ENCODE results near the gene ZNF423.

The ZNF423 gene

GRCh38 chr16:49781401-49781800 is 74.5 kb downstream of the ZNF423 start:
- TF ChIP-seq, protein P1, sequence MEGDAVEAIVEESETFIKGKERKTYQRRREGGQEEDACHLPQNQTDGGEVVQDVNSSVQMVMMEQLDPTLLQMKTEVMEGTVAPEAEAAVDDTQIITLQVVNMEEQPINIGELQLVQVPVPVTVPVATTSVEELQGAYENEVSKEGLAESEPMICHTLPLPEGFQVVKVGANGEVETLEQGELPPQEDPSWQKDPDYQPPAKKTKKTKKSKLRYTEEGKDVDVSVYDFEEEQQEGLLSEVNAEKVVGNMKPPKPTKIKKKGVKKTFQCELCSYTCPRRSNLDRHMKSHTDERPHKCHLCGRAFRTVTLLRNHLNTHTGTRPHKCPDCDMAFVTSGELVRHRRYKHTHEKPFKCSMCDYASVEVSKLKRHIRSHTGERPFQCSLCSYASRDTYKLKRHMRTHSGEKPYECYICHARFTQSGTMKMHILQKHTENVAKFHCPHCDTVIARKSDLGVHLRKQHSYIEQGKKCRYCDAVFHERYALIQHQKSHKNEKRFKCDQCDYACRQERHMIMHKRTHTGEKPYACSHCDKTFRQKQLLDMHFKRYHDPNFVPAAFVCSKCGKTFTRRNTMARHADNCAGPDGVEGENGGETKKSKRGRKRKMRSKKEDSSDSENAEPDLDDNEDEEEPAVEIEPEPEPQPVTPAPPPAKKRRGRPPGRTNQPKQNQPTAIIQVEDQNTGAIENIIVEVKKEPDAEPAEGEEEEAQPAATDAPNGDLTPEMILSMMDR (IDR thresholded peaks at IDR 0.05; ENCODE audit: low read depth, low read length): no peak

DNA sequence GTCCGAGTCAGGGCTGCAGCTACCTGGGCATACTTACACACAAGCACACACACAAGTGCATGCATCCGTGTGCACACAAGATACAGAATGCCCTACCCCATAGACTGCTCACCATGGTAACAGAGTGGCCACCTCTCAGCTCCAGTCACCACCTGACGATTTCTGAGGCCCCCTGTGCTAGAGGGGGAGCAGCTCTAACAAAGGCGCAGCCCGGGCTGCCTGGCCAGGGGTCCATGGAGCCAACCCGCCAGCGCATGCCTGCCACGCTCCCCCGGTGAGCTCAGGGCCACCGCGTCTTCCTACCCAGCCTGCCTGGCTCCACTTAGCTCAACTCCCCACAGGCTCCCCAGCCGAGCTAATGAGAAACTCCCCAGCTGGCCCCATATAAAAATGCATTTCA is 75.5 kb downstream of the ZNF423 start:
- DNase-seq (ENCODE audit: extremely low read depth, low read depth): no peak
- TF ChIP-seq, protein P1 (IDR thresholded peaks at IDR 0.05; ENCODE audit: low read depth, low read length): no peak

More at GRCh38 chr16:49781401-49781800, 74.5 kb downstream of the ZNF423 start:
- DNase-seq (ENCODE audit: extremely low read depth, low read depth): no peak

- no peak for DNase-seq (ENCODE audit: extremely low read depth, low read depth)
- TF ChIP-seq, protein P1 (IDR thresholded peaks at IDR 0.05; ENCODE audit: low read depth, low read length): no peak
These were observed 75.9 kb downstream of the ZNF423 start for GRCh38 chr16:49779979-49780378.

DNA sequence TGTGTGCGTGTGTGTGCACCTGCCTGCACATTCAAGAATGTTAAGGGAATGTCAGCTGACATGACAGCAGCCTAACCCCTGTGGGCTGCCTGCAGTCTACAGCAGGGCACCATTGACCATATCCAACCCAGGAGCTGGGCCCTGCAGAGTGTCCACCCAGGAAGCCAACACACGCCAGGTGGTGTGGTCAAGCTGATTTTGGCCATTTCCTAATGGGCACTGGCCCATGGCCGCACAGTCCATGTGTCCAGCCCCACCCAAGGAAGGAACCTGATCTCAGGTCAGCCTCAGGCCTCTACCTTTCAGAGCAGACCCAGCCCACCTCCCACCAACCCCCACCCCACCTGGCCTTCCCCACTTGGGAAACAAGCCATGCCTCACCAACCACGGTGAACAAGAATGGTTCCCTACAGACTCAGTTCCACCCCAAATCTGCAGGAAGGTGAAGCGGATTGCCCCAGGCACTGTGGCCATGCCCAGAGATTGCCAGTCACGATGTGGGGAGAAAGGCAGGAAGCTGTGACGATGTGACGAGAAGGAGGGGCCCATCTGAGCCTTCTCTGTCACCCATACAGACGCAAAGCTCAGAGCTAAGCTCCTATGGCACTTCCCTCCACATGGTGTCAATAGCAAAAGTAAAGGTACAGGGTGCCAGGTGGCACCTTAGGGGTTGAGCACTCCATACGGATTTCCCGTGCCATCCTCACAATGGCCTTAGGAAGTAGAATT is 77.5 kb downstream of the ZNF423 start:
- DNase-seq (ENCODE audit: extremely low read depth, low read depth): no peak
- TF ChIP-seq, protein P1 (IDR thresholded peaks at IDR 0.05; ENCODE audit: low read depth, low read length): no peak

GRCh38 chr16:49776734-49777133 is 79.2 kb downstream of the ZNF423 start:
- TF ChIP-seq, protein P1 (IDR thresholded peaks at IDR 0.05; ENCODE audit: low read depth, low read length): no peak
- DNase-seq (ENCODE audit: extremely low read depth, low read depth): no peak

DNA sequence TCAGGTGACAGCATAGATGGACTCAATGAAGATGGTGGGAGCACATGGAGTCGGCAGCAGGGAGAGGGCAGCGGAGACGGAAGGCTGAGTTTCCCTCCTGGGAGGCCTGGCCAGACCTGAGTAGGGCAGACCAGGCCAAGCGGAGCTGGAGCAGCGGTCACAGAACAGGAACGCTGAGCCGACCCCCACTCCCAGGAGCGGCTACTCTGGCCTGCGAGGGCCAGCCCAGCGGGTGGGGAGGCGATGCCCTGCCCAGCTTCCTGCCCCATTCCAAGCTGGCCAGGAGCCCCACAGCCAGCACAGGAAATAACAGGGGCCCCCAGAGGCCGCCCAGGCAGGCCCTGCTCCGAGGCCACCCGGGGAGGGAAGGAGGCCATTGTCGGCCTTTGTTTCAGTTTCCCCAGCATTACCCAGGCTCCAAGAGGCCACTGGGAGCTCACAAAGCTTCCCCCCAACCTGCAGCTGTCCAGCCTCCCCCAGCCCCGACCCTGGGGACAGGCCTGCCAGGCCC is 79.8 kb downstream of the ZNF423 start:
- TF ChIP-seq, protein P1 (IDR thresholded peaks at IDR 0.05; ENCODE audit: low read depth, low read length): no peak
- DNase-seq (ENCODE audit: extremely low read depth, low read depth): no peak

- TF ChIP-seq, protein P1 (IDR thresholded peaks at IDR 0.05; ENCODE audit: low read depth, low read length): no peak
- no peak for DNase-seq (ENCODE audit: extremely low read depth, low read depth)
These were observed 80.3 kb downstream of the ZNF423 start for GRCh38 chr16:49775581-49775980.

All from AG09319 (cell line).